ENCODE data around the gene NXPH3.

- TF ChIP-seq EZH2 (optimal IDR thresholded peaks at IDR 0.05; ENCODE audit: low read depth, low read length): no peak
- TF ChIP-seq CTCF (IDR thresholded peaks at IDR 0.05; ENCODE audit: low read length): no peak
These were observed 8.6 kb upstream of the NXPH3 start for GRCh38 chr17:49567104-49567521.
